ENCODE results near the gene COL8A1.

Gene COL8A1

GRCh38 chr3:99607151-99607550, 31.2 kb upstream of the COL8A1 start:
- TF ChIP-seq CREB1 (IDR thresholded peaks at IDR 0.05; ENCODE audit: low read depth) (no peak), YY1 (IDR thresholded peaks at IDR 0.05; ENCODE audit: low read depth) (no peak), RAD21 (IDR thresholded peaks at IDR 0.05; ENCODE audit: low read depth) (no peak)

DNA sequence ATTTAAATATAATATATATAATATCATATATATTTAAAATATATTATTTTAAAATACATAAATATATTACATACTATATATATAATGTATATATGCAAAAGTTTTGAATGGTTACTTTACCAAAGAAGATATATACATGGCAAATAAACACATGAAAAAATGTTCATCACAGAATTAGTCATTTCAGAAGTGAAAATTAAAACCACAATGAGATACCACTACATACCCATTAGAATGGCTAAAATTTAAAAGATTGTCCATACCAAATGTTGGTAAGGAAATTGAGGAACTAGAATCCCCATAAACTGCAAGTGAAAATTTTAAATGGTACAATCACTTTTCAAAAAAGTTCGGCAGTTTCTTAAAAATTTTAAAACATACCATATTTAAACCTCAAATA, 23.6 kb upstream of the COL8A1 start:
- TF ChIP-seq TEAD4 (IDR thresholded peaks at IDR 0.05): no peak
- TF ChIP-seq, protein P1, sequence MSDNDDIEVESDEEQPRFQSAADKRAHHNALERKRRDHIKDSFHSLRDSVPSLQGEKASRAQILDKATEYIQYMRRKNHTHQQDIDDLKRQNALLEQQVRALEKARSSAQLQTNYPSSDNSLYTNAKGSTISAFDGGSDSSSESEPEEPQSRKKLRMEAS (IDR thresholded peaks at IDR 0.05): no peak
- TF ChIP-seq ZBTB7A (IDR thresholded peaks at IDR 0.05; ENCODE audit: low read depth): no peak
- TF ChIP-seq CEBPB (IDR thresholded peaks at IDR 0.05): no peak
- no peak for TF ChIP-seq NFIC (IDR thresholded peaks at IDR 0.05)
- no peak for TF ChIP-seq TCF12 (IDR thresholded peaks at IDR 0.05; ENCODE audit: low read depth)
- TF ChIP-seq EP300 (IDR thresholded peaks at IDR 0.05; ENCODE audit: borderline replicate concordance): no peak
- TF ChIP-seq CREB1 (IDR thresholded peaks at IDR 0.05; ENCODE audit: low read depth): no peak

DNA sequence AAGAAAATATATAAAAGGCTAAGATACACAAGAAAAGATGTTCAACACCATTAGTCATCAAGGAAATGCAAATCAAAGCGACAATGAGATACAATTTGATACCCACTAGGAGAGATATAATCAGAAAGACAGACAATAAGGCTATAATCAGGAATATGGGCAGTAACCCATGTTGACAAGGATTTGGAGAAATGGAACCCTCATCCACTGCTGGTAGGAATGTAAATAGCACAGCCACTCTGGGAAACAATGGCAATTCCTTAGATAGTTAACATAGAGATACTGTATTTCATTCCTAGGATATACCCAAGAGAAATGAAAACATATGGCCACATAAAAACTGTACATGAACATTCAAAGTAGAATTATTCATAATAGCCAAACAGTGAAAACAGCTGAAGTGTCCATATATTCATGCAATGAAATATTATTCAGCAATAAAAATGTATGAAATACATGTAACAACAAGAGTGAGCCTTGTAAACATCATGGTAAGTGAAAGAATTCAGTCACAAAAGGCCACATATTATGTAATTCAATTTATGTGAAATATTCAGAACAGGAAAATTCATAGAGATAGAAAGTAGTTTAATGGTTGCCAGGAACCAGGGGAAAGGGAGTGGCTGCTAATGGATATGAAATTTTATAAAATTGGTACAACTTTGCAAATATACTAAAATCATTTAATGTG, 18.2 kb upstream of the COL8A1 start:
- TF ChIP-seq EGR1 (IDR thresholded peaks at IDR 0.05) (no peak), TEAD4 (IDR thresholded peaks at IDR 0.05) (0 out of 2 replicates have a peak, but pooled peaks have one; percentile 11)

DNA sequence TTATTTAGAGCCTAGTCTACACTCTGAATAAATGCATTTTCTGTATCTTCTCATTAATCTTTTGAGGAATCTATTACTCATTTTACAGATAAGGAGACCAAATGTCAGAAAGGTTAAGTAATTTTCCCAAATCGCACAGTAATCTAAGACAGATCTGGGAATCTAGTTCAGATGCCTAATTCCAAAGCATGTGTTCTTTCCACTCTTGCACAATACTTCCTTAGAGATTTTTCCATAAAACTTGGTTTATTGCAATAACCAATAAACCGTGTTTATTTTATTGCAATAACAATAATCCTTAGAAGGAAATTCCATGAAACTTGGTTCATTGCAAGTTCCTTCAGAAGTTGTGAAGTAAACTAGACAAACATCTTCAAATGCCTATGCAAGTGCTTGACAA, 17.4 kb upstream of the COL8A1 start:
- TF ChIP-seq TEAD4 (IDR thresholded peaks at IDR 0.05) (no peak), TAF1 (IDR thresholded peaks at IDR 0.05; ENCODE audit: low read depth) (no peak), ZBTB7A (IDR thresholded peaks at IDR 0.05; ENCODE audit: low read depth) (no peak), EGR1 (IDR thresholded peaks at IDR 0.05) (no peak), YY1 (IDR thresholded peaks at IDR 0.05; ENCODE audit: low read depth) (no peak), USF1 (IDR thresholded peaks at IDR 0.05) (no peak), FOXM1 (IDR thresholded peaks at IDR 0.05; ENCODE audit: borderline replicate concordance, low read depth) (no peak), CEBPB (IDR thresholded peaks at IDR 0.05) (no peak), NFIC (IDR thresholded peaks at IDR 0.05) (no peak)
- TF ChIP-seq, protein P2, sequence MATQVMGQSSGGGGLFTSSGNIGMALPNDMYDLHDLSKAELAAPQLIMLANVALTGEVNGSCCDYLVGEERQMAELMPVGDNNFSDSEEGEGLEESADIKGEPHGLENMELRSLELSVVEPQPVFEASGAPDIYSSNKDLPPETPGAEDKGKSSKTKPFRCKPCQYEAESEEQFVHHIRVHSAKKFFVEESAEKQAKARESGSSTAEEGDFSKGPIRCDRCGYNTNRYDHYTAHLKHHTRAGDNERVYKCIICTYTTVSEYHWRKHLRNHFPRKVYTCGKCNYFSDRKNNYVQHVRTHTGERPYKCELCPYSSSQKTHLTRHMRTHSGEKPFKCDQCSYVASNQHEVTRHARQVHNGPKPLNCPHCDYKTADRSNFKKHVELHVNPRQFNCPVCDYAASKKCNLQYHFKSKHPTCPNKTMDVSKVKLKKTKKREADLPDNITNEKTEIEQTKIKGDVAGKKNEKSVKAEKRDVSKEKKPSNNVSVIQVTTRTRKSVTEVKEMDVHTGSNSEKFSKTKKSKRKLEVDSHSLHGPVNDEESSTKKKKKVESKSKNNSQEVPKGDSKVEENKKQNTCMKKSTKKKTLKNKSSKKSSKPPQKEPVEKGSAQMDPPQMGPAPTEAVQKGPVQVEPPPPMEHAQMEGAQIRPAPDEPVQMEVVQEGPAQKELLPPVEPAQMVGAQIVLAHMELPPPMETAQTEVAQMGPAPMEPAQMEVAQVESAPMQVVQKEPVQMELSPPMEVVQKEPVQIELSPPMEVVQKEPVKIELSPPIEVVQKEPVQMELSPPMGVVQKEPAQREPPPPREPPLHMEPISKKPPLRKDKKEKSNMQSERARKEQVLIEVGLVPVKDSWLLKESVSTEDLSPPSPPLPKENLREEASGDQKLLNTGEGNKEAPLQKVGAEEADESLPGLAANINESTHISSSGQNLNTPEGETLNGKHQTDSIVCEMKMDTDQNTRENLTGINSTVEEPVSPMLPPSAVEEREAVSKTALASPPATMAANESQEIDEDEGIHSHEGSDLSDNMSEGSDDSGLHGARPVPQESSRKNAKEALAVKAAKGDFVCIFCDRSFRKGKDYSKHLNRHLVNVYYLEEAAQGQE (IDR thresholded peaks at IDR 0.05; ENCODE audit: low read depth): no peak
- TF ChIP-seq, protein P1 (IDR thresholded peaks at IDR 0.05): no peak

- TF ChIP-seq, protein P2 (IDR thresholded peaks at IDR 0.05; ENCODE audit: low read depth): no peak
- no peak for TF ChIP-seq YY1 (IDR thresholded peaks at IDR 0.05; ENCODE audit: low read depth)
- TF ChIP-seq TEAD4 (IDR thresholded peaks at IDR 0.05): no peak
Observed at GRCh38 chr3:99624496-99625236, 13.7 kb upstream of the COL8A1 start.

GRCh38 chr3:99625237-99625622, 13.2 kb upstream of the COL8A1 start:
- TF ChIP-seq TCF12 (IDR thresholded peaks at IDR 0.05; ENCODE audit: low read depth): no peak
- TF ChIP-seq RAD21 (IDR thresholded peaks at IDR 0.05; ENCODE audit: low read depth): no peak
- no peak for TF ChIP-seq FOXM1 (IDR thresholded peaks at IDR 0.05; ENCODE audit: borderline replicate concordance, low read depth)
- no peak for TF ChIP-seq ZBTB7A (IDR thresholded peaks at IDR 0.05; ENCODE audit: low read depth)
- no peak for TF ChIP-seq EGR1 (IDR thresholded peaks at IDR 0.05)

- TF ChIP-seq CEBPB (IDR thresholded peaks at IDR 0.05) (0 out of 2 replicates have a peak, but pooled peaks have one; percentile 34), NFIC (IDR thresholded peaks at IDR 0.05) (peak; percentile 24; the same call in 1 of the 2 replicates)
- TF ChIP-seq, protein P1 (IDR thresholded peaks at IDR 0.05): no peak
Observed at GRCh38 chr3:99625643-99626416, 12.6 kb upstream of the COL8A1 start.
